ENCODE data around the gene YPEL3. TPM values are rescaled to one million over a fixed set of nuclear protein-coding genes. Genes with fewer than 3 reads are reported as not detected.
"Not testable (repeated sequence)": the region's sequence is repeated elsewhere in the genome, so short reads cannot be mapped to it uniquely, and the experiment has no call there.

The YPEL3 gene
- total and polyA plus RNA-seq, 2 experiments from 2014 or later, result 20.1 to 82.1 TPM

DNA sequence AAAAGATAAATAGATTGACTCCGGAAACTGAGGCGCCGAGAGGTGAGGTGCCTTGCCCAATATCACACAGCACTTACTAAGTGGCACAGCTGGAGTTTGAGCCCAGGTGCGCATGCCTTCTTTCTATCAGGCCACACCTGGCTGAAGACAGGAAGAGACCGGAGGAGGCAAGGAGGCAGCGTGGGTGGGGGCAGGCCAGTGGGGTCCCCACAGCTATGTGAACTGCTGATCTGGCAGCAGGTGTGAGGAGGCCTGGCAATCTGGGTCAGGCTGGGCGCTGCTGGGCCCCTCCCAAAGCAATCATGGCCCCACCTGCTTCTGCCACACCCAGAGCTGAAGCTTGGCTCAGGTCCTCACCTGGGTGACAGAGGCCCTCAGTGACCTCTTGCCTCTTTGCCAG is 19.2 kb upstream of the YPEL3 start:
- Histone ChIP-seq H3K9me2 (replicated peaks; ENCODE audit: insufficient read depth) (no peaks in the 10 kb centered on the region), H3K4me3 (no peak overlapping the region), H3K4me1 (ENCODE audit: insufficient read depth) (peaks cover 17% of the 10 kb centered on the region), H4K20me1 (ENCODE audit: insufficient read depth, poor library complexity, severe bottlenecking) (no peaks in the 10 kb centered on the region), H3K27me3 (no peaks in the 10 kb centered on the region), H3K4me2 (no peak overlapping the region), H2AFZ (no peak overlapping the region), H3K9me3 (ENCODE audit: low read depth) (no peaks in the 10 kb centered on the region), H3K27ac (peak overlapping the region; percentile 24), H3K36me3 (replicated peaks; ENCODE audit: insufficient read depth, low read depth) (no peaks in the 10 kb centered on the region), H3K79me2 (no peaks in the 10 kb centered on the region)
- TF ChIP-seq, protein P1, sequence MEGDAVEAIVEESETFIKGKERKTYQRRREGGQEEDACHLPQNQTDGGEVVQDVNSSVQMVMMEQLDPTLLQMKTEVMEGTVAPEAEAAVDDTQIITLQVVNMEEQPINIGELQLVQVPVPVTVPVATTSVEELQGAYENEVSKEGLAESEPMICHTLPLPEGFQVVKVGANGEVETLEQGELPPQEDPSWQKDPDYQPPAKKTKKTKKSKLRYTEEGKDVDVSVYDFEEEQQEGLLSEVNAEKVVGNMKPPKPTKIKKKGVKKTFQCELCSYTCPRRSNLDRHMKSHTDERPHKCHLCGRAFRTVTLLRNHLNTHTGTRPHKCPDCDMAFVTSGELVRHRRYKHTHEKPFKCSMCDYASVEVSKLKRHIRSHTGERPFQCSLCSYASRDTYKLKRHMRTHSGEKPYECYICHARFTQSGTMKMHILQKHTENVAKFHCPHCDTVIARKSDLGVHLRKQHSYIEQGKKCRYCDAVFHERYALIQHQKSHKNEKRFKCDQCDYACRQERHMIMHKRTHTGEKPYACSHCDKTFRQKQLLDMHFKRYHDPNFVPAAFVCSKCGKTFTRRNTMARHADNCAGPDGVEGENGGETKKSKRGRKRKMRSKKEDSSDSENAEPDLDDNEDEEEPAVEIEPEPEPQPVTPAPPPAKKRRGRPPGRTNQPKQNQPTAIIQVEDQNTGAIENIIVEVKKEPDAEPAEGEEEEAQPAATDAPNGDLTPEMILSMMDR (IDR thresholded peaks at IDR 0.05; ENCODE audit: poor library complexity), result no peak
- no peak for TF ChIP-seq EZH2 (IDR thresholded peaks at IDR 0.05; ENCODE audit: borderline replicate concordance)
- no peak for TF ChIP-seq EZH2phosphoT487 (IDR thresholded peaks at IDR 0.05; ENCODE audit: low read depth, severe bottlenecking, unreplicated experiment)
- peak; percentile 61 for DNase-seq (ENCODE audit: low spot score)
- 84% methylated on average over 7 of the region's 7 CpGs for WGBS (ENCODE audit: low lambda C conversion rate, missing lambda C conversion rate)

DNA sequence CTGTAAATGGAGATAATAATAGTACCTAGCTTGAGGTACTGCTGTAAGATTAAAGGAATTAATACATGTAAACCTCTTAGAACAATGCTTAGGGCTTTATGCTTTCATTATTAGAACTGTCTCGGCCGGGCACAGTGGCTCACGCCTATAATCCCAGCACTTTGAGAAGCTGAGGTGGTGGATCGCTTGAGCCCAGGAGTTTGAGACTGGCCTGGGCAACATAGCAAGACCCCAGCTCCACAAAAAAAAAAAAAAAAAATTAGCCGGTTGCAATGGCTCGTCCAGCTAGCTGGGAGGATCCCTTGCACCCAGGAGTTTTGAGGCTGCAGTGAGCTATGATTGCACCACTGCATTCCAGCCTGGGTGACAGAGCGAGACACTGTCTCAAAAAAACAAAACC is 18.8 kb upstream of the YPEL3 start:
- Histone ChIP-seq H3K27ac (peak overlapping the region; percentile 24), H3K4me1 (ENCODE audit: insufficient read depth) (peaks cover 13% of the 10 kb centered on the region)
- not testable (repeated sequence) for H3K4me2 ChIP-seq; H3K9me3 ChIP-seq (ENCODE audit: low read depth); H3K4me3 ChIP-seq; H3K79me2 ChIP-seq; DNase-seq (ENCODE audit: low spot score); H3K27me3 ChIP-seq; H3K36me3 ChIP-seq (replicated peaks; ENCODE audit: insufficient read depth, low read depth); H4K20me1 ChIP-seq (ENCODE audit: insufficient read depth, poor library complexity, severe bottlenecking); H2AFZ ChIP-seq; H3K9me2 ChIP-seq (replicated peaks; ENCODE audit: insufficient read depth)
- WGBS (ENCODE audit: low lambda C conversion rate, missing lambda C conversion rate), result 85% methylated on average over 7 of the region's 7 CpGs

DNA sequence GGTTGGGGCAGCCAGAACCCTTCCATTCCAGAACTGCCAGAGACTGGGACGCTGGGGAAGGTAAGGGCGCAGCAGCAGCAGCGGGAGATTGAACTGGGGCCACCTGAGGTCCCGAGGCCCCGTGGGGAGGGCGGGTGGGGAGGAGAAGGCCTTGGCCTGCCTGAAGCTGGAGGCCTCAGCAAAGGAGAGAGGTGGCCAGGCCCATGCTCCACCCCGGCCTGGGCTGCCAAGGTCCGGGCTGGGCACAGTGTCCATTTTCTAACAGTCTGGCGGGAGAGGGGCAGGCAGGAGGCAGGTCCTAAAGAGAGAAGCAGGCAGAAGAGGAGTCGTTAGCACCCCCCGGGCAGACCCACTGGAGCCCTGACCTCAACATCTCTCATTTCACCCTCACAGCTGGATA is 18.4 kb upstream of the YPEL3 start:
- Histone ChIP-seq H3K27ac (peak overlapping the region; percentile 24), H3K4me3 (no peak overlapping the region), H3K4me2 (no peak overlapping the region), H3K36me3 (replicated peaks; ENCODE audit: insufficient read depth, low read depth) (no peaks in the 10 kb centered on the region), H3K79me2 (no peaks in the 10 kb centered on the region), H2AFZ (no peak overlapping the region), H3K9me2 (replicated peaks; ENCODE audit: insufficient read depth) (no peaks in the 10 kb centered on the region), H3K4me1 (ENCODE audit: insufficient read depth) (peaks cover 11% of the 10 kb centered on the region), H3K27me3 (no peaks in the 10 kb centered on the region), H4K20me1 (ENCODE audit: insufficient read depth, poor library complexity, severe bottlenecking) (no peaks in the 10 kb centered on the region), H3K9me3 (ENCODE audit: low read depth) (no peaks in the 10 kb centered on the region)
- WGBS (ENCODE audit: low lambda C conversion rate, missing lambda C conversion rate), result 82% methylated on average over 10 of the region's 11 CpGs
- TF ChIP-seq EZH2 (IDR thresholded peaks at IDR 0.05; ENCODE audit: borderline replicate concordance) (no peak), EZH2phosphoT487 (IDR thresholded peaks at IDR 0.05; ENCODE audit: low read depth, severe bottlenecking, unreplicated experiment) (no peak)
- TF ChIP-seq, protein P1 (IDR thresholded peaks at IDR 0.05; ENCODE audit: poor library complexity), result no peak
- no peak for DNase-seq (ENCODE audit: low spot score)

DNA sequence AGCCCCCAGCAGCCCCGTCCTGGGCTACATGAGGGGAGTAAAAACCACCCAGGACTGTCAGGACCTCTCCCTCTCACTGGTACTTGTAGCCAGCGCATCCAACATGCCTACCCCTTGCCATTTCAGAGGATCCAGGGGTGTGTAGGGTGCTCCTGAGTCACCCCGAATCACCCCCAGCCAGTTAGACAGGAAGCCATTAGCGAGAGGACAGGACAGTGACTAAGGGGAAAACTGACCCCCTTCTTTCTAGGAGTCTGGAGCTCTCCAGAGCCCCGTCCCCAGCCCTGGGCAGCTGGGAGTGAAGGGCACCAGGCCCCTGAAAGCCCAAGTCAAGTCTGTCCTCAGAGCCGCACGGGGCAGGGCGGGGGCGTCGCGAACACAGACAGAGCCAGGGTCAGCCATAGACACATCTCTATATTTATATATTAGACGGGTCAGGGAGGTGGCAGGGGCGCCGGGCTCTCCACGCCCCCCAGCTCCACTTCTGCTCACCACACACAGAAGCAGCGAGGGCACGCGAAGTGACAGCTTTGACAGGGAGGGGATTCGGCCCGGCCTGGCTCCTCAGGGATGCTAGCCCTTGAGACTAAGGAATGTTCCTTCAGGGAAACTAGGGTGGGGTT is 17.8 kb upstream of the YPEL3 start:
- no peaks in the 10 kb centered on the region for H3K9me2 ChIP-seq (replicated peaks; ENCODE audit: insufficient read depth)
- peaks cover 11% of the 10 kb centered on the region for H3K4me1 ChIP-seq (ENCODE audit: insufficient read depth)
- H4K20me1 ChIP-seq (ENCODE audit: insufficient read depth, poor library complexity, severe bottlenecking), result no peaks in the 10 kb centered on the region
- no peaks in the 10 kb centered on the region for H3K27me3 ChIP-seq
- no peaks in the 10 kb centered on the region for H3K36me3 ChIP-seq (replicated peaks; ENCODE audit: insufficient read depth, low read depth)
- TF ChIP-seq, protein P1 (IDR thresholded peaks at IDR 0.05; ENCODE audit: poor library complexity), result no peak
- no peak for TF ChIP-seq EZH2 (IDR thresholded peaks at IDR 0.05; ENCODE audit: borderline replicate concordance)
- no peak for TF ChIP-seq EZH2phosphoT487 (IDR thresholded peaks at IDR 0.05; ENCODE audit: low read depth, severe bottlenecking, unreplicated experiment)
- no peaks in the 10 kb centered on the region for H3K9me3 ChIP-seq (ENCODE audit: low read depth)
- no peak overlapping the region for H3K4me3 ChIP-seq
- H3K4me2 ChIP-seq, result no peak overlapping the region
- DNase-seq (ENCODE audit: low spot score), result no peak
- H3K27ac ChIP-seq, result peak overlapping the region; percentile 24
- no peaks in the 10 kb centered on the region for H3K79me2 ChIP-seq
- H2AFZ ChIP-seq, result no peak overlapping the region
- WGBS (ENCODE audit: low lambda C conversion rate, missing lambda C conversion rate), result 87% methylated on average over 20 of the region's 20 CpGs

All from hepatocyte (in vitro differentiated cells).